HEK293 (cell line): ENCODE data around the gene ZC3H12C.

Source experiments
- CTCF ChIA-PET: fragments of 350-600 bp; formaldehyde crosslinking; extraction: SDS; loops from one replicate; lab custom pipeline; 2021; ENCODE audit warnings: antibody characterized with exemption; lab: Yijun Ruan, JAX
- POLR2A ChIA-PET: fragments of 300-600 bp; formaldehyde crosslinking; extraction: SDS; loops from one replicate; lab custom pipeline; 2020; ENCODE audit warnings: antibody characterized with exemption, inconsistent platforms; lab: Yijun Ruan, JAX
- H3K27ac ChIP-seq: fragments of 200-500 bp; sonication (Bioruptor generic); 2 replicates; pipeline ENCODE4 v1.5.1; 2014; ENCODE audit warnings: low read depth, low read length, control low read depth, inconsistent platforms; ENCODE audit errors: extremely low read depth
- H3K36me3 ChIP-seq, 2 experiments: fragments of 200-500 bp in 1 of 2; sonication (Bioruptor generic) in 1 of 2; 1 replicate in 1 of 2; 2 replicates in 1 of 2; pipeline ENCODE4 v1.5.1; 2014 to 2017; ENCODE audit warnings: inconsistent platforms in 2 of 2, low read length in 2 of 2; ENCODE audit not compliant: control insufficient read depth in 2 of 2, insufficient read depth in 1 of 2
- H3K4me1 ChIP-seq: fragments of 200-500 bp; sonication (Bioruptor generic); 2 replicates; pipeline ENCODE4 v1.5.1; 2014; ENCODE audit warnings: mild to moderate bottlenecking, low read length, inconsistent platforms; ENCODE audit not compliant: control insufficient read depth, insufficient read depth
- H3K4me3 ChIP-seq: 2 replicates; pipeline ENCODE4 v1.5.1; 2011; ENCODE audit warnings: low read depth, mild to moderate bottlenecking, control low read depth, low read length, moderate library complexity
- H3K9me3 ChIP-seq: fragments of 200-500 bp; sonication (Bioruptor generic); 2 replicates; pipeline ENCODE4 v1.5.1; 2014; ENCODE audit warnings: low read depth, low read length, inconsistent platforms; ENCODE audit not compliant: control insufficient read depth, insufficient read depth
- KLF1 ChIP-seq: fragments of 450-650 bp; formaldehyde crosslinking; IDR thresholded peaks from 2 replicates; pipeline ENCODE4 v1.5.1; 2016; ENCODE audit warnings: missing biosample characterization, missing genetic modification characterization
- KLF7 ChIP-seq: fragments of 450-650 bp; formaldehyde crosslinking; IDR thresholded peaks from 2 replicates; pipeline ENCODE4 v1.5.1; 2016; ENCODE audit warnings: missing biosample characterization, missing genetic modification characterization, borderline replicate concordance
- REPIN1 ChIP-seq: fragments of 450-650 bp; formaldehyde crosslinking; IDR thresholded peaks from 2 replicates; pipeline ENCODE4 v1.5.1; 2017; ENCODE audit warnings: missing biosample characterization, missing genetic modification characterization, low read depth
- TRIM28 ChIP-seq: IDR thresholded peaks from 2 replicates; pipeline ENCODE4 v1.6.1; 2011; ENCODE audit warnings: low read length, control low read depth, borderline replicate concordance
- YY1 ChIP-seq: fragments of 450-650 bp; formaldehyde crosslinking; IDR thresholded peaks from 2 replicates; pipeline ENCODE4 v1.5.1; 2018; ENCODE audit warnings: missing biosample characterization, missing genetic modification characterization
- ZBTB21 ChIP-seq: fragments of 450-650 bp; formaldehyde crosslinking; IDR thresholded peaks from 2 replicates; pipeline ENCODE4 v1.5.1; 2017; ENCODE audit warnings: missing biosample characterization, missing genetic modification characterization
- ZNF155 ChIP-seq: fragments of 450-650 bp; formaldehyde crosslinking; IDR thresholded peaks from 2 replicates; pipeline ENCODE4 v1.5.1; 2016; ENCODE audit warnings: missing biosample characterization, missing genetic modification characterization
- ZNF202 ChIP-seq: fragments of 450-650 bp; formaldehyde crosslinking; IDR thresholded peaks from 2 replicates; pipeline ENCODE4 v1.5.1; 2016; ENCODE audit warnings: missing biosample characterization, missing genetic modification characterization, borderline replicate concordance
- ZNF211 ChIP-seq: fragments of 450-650 bp; formaldehyde crosslinking; IDR thresholded peaks from 2 replicates; pipeline ENCODE4 v1.5.1; 2016; ENCODE audit warnings: low read depth, missing biosample characterization, missing genetic modification characterization
- ZNF24 ChIP-seq: fragments of 450-650 bp; formaldehyde crosslinking; IDR thresholded peaks from 2 replicates; pipeline ENCODE4 v1.5.1; 2016; ENCODE audit warnings: missing biosample characterization, missing genetic modification characterization
- ZNF292 ChIP-seq: fragments of 450-650 bp; formaldehyde crosslinking; IDR thresholded peaks from 2 replicates; pipeline ENCODE4 v1.5.1; 2016; ENCODE audit warnings: low read depth, missing biosample characterization, missing genetic modification characterization, borderline replicate concordance
- ZNF37A ChIP-seq: fragments of 450-650 bp; IDR thresholded peaks from 2 replicates; pipeline ENCODE4 v1.5.1; 2018; ENCODE audit warnings: missing biosample characterization, missing genetic modification characterization
- ZNF558 ChIP-seq: fragments of 450-650 bp; formaldehyde crosslinking; IDR thresholded peaks from 2 replicates; pipeline ENCODE4 v1.5.1; 2016; ENCODE audit warnings: missing biosample characterization, missing genetic modification characterization
- ZNF610 ChIP-seq: fragments of 450-650 bp; formaldehyde crosslinking; IDR thresholded peaks from 2 replicates; pipeline ENCODE4 v1.5.1; 2016; ENCODE audit warnings: missing biosample characterization, missing genetic modification characterization, borderline replicate concordance
- ZNF654 ChIP-seq: fragments of 450-650 bp; formaldehyde crosslinking; IDR thresholded peaks from 2 replicates; pipeline ENCODE4 v1.5.1; 2016; ENCODE audit warnings: low read depth, missing biosample characterization, missing genetic modification characterization
- ZNF830 ChIP-seq: fragments of 450-650 bp; IDR thresholded peaks from 2 replicates; pipeline ENCODE4 v1.5.0; 2018; ENCODE audit warnings: missing biosample characterization, missing genetic modification characterization, low read depth, mild to moderate bottlenecking, moderate library complexity
- TF ChIP-seq, protein P1 (sequence below): fragments of 450-650 bp; formaldehyde crosslinking; IDR thresholded peaks from 2 replicates; pipeline ENCODE4 v1.5.1; 2016; ENCODE audit warnings: missing biosample characterization, missing genetic modification characterization
- TF ChIP-seq, protein P2 (sequence below): fragments of 450-650 bp; formaldehyde crosslinking; IDR thresholded peaks from 2 replicates; pipeline ENCODE4 v1.5.1; 2016; ENCODE audit warnings: missing biosample characterization, missing genetic modification characterization
- TF ChIP-seq, protein P3 (sequence below): fragments of 450-650 bp; formaldehyde crosslinking; IDR thresholded peaks from 2 replicates; pipeline ENCODE4 v1.5.1; 2016; ENCODE audit warnings: missing biosample characterization, missing genetic modification characterization
- TF ChIP-seq, protein P4 (sequence below): fragments of 450-650 bp; formaldehyde crosslinking; IDR thresholded peaks from 2 replicates; pipeline ENCODE4 v1.5.1; 2016; ENCODE audit warnings: missing biosample characterization, missing genetic modification characterization

Gene ZC3H12C

DNA sequence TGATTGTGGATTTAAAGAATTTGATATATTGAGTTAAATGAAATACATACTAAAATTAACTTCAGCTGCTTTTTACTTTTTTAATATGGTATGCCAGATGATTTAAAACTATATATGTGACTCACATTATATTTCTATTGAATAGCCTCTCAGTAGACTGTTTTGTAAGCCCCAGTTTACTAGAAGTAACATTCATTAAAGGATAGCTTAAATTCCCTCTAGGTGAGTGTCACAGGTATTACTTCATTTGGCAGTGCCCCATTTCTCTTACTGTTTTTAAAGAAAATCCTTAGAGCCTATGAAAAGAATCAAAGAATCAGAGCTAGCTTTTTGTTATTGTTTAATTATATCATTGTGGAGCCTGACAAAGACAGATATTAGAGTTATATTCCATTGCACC is 48.6 kb downstream of the ZC3H12C start (continued):
- TF ChIP-seq KLF1 (no peak), TRIM28 (no peak)

DNA sequence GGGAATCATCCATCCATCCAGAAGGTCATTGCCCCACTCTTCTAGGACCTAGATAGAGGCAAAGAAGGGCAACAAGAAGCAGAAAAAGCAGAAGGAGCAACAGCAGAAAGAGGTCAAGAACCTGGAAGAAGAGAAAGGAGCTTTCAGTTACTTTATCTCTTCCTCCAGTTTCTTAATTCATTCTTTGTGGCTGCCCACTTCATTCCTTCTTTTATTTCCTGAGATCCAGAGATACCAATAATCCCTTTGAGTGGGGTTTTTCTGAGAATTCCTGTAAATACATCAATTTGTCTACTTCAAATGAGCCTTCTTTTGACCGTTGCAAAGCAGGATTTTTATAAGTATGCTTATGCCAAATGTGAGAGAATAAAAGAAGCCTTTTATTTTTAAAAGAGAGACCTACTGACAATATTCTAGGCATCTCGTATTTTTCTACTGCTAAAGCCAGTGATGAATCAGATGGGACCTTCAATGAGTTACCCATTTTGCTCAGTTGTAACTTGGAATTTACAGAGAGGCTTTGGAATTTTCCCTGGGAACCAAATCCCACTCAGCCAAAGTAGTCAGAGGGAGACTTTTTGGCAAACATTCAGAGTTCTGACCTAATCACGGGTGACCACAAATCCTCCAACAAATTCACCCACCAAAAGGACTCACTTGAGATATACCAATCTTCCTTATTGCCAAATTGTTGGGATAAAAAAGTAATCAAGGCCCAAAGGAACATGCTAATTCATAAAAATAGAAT is 54.9 kb downstream of the ZC3H12C start:
- H3K4me3 ChIP-seq, result no peak overlapping the region
- CTCF ChIA-PET, result interaction anchor here (0.6 kb wide), 1 partner anchor 9 kb away, joined by 3 read pairs; no protein-coding TSS in a partner anchor
- TF ChIP-seq, protein P1, sequence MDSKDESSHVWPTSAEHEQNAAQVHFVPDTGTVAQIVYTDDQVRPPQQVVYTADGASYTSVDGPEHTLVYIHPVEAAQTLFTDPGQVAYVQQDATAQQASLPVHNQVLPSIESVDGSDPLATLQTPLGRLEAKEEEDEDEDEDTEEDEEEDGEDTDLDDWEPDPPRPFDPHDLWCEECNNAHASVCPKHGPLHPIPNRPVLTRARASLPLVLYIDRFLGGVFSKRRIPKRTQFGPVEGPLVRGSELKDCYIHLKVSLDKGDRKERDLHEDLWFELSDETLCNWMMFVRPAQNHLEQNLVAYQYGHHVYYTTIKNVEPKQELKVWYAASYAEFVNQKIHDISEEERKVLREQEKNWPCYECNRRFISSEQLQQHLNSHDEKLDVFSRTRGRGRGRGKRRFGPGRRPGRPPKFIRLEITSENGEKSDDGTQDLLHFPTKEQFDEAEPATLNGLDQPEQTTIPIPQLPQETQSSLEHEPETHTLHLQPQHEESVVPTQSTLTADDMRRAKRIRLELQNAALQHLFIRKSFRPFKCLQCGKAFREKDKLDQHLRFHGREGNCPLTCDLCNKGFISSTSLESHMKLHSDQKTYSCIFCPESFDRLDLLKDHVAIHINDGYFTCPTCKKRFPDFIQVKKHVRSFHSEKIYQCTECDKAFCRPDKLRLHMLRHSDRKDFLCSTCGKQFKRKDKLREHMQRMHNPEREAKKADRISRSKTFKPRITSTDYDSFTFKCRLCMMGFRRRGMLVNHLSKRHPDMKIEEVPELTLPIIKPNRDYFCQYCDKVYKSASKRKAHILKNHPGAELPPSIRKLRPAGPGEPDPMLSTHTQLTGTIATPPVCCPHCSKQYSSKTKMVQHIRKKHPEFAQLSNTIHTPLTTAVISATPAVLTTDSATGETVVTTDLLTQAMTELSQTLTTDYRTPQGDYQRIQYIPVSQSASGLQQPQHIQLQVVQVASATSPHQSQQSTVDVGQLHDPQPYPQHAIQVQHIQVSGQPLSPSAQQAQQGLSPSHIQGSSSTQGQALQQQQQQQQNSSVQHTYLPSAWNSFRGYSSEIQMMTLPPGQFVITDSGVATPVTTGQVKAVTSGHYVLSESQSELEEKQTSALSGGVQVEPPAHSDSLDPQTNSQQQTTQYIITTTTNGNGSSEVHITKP (tag by site-specific recombination), result peak; percentile 31; the same call in 1 of the 2 replicates
- no peak for TF ChIP-seq ZNF37A

DNA sequence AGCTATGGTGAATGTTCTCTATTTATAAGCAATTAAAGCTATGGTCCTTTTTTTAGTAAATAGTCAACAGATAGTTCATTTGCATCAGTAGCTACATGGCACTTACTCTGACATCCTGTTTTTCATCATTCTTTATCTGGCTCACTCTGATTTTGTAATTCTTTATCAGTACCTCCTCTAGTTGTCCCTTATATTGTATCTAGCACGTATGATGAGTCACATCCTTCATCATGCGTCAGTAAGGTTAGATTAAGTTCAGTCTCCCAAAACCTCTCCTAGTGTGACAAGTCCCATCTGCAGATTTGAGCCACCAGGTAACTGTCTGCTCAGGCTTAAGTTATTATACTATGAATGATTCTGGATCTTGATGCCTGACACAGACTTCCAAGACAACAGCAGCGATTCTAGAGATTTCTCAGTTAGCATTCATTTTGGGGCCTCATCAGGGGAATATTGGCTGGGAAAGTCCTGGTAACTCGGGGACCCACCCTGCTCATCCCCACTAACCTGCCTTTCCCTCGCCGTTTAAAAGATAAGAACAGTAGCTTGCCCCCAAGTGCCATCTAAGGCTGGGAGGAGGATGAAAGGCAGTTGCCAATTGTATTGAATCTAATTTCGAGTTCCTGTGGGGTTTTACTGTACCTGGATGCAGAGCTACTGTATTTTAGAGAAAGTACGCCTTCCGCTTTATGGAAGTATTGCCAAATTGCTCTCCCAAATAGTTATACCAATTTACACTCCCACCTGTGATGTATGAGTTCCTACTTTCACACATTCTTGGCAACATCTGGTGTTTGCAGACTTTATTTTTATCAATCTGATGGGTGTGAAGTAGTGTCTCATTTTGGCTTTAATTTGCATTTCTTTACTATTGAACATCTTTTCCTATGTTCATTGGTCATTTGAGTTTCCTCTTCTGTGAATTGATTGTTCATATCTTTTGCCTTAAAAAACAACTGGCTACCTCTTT is 55.9 kb downstream of the ZC3H12C start:
- POLR2A ChIA-PET, result no interaction called here

More for the DNA sequence above, 54.9 kb downstream of the ZC3H12C start:
- Histone ChIP-seq H3K27ac (no peak overlapping the region), H3K36me3 (peaks cover 0 to 4% of the 10 kb centered on the region in 2 experiments; a peak in 1 of 3 replicates), H3K4me1 (no peaks in the 10 kb centered on the region), H3K9me3 (no peaks in the 10 kb centered on the region)
- POLR2A ChIA-PET, result no interaction called here

More for the DNA sequence above, 55.9 kb downstream of the ZC3H12C start:
- CTCF ChIA-PET, result no interaction called here
- H3K36me3 ChIP-seq, result peaks cover 0 to 8% of the 10 kb centered on the region in 2 experiments; a peak in 1 of 3 replicates
- no peaks in the 10 kb centered on the region for H3K9me3 ChIP-seq
- TF ChIP-seq ZNF292 (no peak), ZNF610 (no peak), REPIN1 (no peak), ZNF202 (no peak), ZNF211 (no peak), ZNF155 (tag by site-specific recombination) (no peak), ZNF558 (tag by site-specific recombination) (no peak), ZNF654 (tag by site-specific recombination) (no peak), YY1 (tag by site-specific recombination) (no peak), ZNF24 (no peak), KLF7 (tag by site-specific recombination) (no peak), ZBTB21 (no peak), ZNF830 (no peak)
- TF ChIP-seq, protein P2, sequence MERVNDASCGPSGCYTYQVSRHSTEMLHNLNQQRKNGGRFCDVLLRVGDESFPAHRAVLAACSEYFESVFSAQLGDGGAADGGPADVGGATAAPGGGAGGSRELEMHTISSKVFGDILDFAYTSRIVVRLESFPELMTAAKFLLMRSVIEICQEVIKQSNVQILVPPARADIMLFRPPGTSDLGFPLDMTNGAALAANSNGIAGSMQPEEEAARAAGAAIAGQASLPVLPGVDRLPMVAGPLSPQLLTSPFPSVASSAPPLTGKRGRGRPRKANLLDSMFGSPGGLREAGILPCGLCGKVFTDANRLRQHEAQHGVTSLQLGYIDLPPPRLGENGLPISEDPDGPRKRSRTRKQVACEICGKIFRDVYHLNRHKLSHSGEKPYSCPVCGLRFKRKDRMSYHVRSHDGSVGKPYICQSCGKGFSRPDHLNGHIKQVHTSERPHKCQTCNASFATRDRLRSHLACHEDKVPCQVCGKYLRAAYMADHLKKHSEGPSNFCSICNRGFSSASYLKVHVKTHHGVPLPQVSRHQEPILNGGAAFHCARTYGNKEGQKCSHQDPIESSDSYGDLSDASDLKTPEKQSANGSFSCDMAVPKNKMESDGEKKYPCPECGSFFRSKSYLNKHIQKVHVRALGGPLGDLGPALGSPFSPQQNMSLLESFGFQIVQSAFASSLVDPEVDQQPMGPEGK (tag by site-specific recombination), result no peak
- TF ChIP-seq, protein P3, sequence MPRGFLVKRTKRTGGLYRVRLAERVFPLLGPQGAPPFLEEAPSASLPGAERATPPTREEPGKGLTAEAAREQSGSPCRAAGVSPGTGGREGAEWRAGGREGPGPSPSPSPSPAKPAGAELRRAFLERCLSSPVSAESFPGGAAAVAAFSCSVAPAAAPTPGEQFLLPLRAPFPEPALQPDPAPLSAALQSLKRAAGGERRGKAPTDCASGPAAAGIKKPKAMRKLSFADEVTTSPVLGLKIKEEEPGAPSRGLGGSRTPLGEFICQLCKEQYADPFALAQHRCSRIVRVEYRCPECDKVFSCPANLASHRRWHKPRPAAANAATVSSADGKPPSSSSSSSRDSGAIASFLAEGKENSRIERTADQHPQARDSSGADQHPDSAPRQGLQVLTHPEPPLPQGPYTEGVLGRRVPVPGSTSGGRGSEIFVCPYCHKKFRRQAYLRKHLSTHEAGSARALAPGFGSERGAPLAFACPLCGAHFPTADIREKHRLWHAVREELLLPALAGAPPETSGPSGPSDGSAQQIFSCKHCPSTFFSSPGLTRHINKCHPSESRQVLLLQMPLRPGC, result no peak
- TF ChIP-seq, protein P4, sequence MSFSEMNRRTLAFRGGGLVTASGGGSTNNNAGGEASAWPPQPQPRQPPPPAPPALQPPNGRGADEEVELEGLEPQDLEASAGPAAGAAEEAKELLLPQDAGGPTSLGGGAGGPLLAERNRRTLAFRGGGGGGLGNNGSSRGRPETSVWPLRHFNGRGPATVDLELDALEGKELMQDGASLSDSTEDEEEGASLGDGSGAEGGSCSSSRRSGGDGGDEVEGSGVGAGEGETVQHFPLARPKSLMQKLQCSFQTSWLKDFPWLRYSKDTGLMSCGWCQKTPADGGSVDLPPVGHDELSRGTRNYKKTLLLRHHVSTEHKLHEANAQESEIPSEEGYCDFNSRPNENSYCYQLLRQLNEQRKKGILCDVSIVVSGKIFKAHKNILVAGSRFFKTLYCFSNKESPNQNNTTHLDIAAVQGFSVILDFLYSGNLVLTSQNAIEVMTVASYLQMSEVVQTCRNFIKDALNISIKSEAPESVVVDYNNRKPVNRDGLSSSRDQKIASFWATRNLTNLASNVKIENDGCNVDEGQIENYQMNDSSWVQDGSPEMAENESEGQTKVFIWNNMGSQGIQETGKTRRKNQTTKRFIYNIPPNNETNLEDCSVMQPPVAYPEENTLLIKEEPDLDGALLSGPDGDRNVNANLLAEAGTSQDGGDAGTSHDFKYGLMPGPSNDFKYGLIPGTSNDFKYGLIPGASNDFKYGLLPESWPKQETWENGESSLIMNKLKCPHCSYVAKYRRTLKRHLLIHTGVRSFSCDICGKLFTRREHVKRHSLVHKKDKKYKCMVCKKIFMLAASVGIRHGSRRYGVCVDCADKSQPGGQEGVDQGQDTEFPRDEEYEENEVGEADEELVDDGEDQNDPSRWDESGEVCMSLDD (tag by site-specific recombination), result no peak
- H3K4me1 ChIP-seq, result no peaks in the 10 kb centered on the region
- no peak overlapping the region for H3K4me3 ChIP-seq
- H3K27ac ChIP-seq, result no peak overlapping the region
